ENCODE results near the gene IDUA.

- TF ChIP-seq CTCF (IDR thresholded peaks at IDR 0.05) (no peak), POLR2A (IDR thresholded peaks at IDR 0.05) (no peak)
Measured at GRCh38 chr4:984336-985054, 2.3 kb upstream of the IDUA start.
